SH-SY5Y (cell line): ENCODE measurements around the gene WBP1L.

Experiments used
- GATA2 ChIP-seq: IDR thresholded peaks from 2 replicates; pipeline ENCODE4 v1.6.1; 2011; ENCODE audit warnings: mild to moderate bottlenecking, low read depth, low read length
- GATA3 ChIP-seq: IDR thresholded peaks from 2 replicates; pipeline ENCODE4 v1.6.1; 2011; ENCODE audit warnings: low read depth, mild to moderate bottlenecking, low read length, moderate library complexity

GRCh38 chr10:102779680-102780526 is 36.2 kb downstream of the WBP1L start:
- TF ChIP-seq GATA2, result no peak
- TF ChIP-seq GATA3, result no peak
